Measurements from ENCODE around the gene LRRC8D. TPM values are rescaled to one million over a fixed set of nuclear protein-coding genes. Genes with fewer than 3 reads are reported as not detected.
"Not testable (repeated sequence)": the region's sequence is repeated elsewhere in the genome, so short reads cannot be mapped to it uniquely, and the experiment has no call there.

Gene LRRC8D
- 10 to 100 TPM; 14.3 to 23.6 TPM for total RNA-seq
- 10 to 100 TPM; 14.4 to 19.0 (median 17.0) TPM for polyA plus RNA-seq (ENCODE audit: insufficient read length in 6 of 6)
- long read RNA-seq, donor 1, partial matches to known transcripts = 0 of 8 reads
- long read RNA-seq, donor 1, other reads (novel, unspliced or antisense) = 0 of 8 reads
- long read RNA-seq, donor 2, transcript LRRC8D-201 (3 exons, 3,950 nt) = major isoform, 5 of 8 reads
- long read RNA-seq, donor 2, partial matches to known transcripts = 0 of 8 reads
- long read RNA-seq, donor 2, other reads (novel, unspliced or antisense) = 0 of 8 reads
- long read RNA-seq, donor 3, partial matches to known transcripts = 0 of 3 reads
- long read RNA-seq, donor 3, other reads (novel, unspliced or antisense) = 0 of 3 reads
- long read RNA-seq, donor 4 = 0 reads
- long read RNA-seq, donor 5, partial matches to known transcripts = 0 of 5 reads
- long read RNA-seq, donor 5, other reads (novel, unspliced or antisense) = 0 of 5 reads
- long read RNA-seq, donor 6, partial matches to known transcripts = 0 of 3 reads
- long read RNA-seq, donor 6, other reads (novel, unspliced or antisense) = 0 of 3 reads
- long read RNA-seq, donor 7, partial matches to known transcripts = 0 of 2 reads
- long read RNA-seq, donor 7, other reads (novel, unspliced or antisense) = 0 of 2 reads
- long read RNA-seq, donor 8, transcript LRRC8D-201 (3 exons, 3,950 nt) = major isoform, 5 of 5 reads
- long read RNA-seq, donor 8, partial matches to known transcripts = 0 of 5 reads
- long read RNA-seq, donor 8, other reads (novel, unspliced or antisense) = 0 of 5 reads
- long read RNA-seq, donor 9 = 0 reads
- long read RNA-seq, donor 10 = 0 reads
- long read RNA-seq, donor 11, transcript LRRC8D-201 (3 exons, 3,950 nt) = major isoform, 5 of 8 reads
- long read RNA-seq, donor 11, partial matches to known transcripts = 0 of 8 reads
- long read RNA-seq, donor 11, other reads (novel, unspliced or antisense) = 0 of 8 reads
- long read RNA-seq, donor 12, partial matches to known transcripts = 0 of 4 reads
- long read RNA-seq, donor 12, other reads (novel, unspliced or antisense) = 0 of 4 reads

DNA sequence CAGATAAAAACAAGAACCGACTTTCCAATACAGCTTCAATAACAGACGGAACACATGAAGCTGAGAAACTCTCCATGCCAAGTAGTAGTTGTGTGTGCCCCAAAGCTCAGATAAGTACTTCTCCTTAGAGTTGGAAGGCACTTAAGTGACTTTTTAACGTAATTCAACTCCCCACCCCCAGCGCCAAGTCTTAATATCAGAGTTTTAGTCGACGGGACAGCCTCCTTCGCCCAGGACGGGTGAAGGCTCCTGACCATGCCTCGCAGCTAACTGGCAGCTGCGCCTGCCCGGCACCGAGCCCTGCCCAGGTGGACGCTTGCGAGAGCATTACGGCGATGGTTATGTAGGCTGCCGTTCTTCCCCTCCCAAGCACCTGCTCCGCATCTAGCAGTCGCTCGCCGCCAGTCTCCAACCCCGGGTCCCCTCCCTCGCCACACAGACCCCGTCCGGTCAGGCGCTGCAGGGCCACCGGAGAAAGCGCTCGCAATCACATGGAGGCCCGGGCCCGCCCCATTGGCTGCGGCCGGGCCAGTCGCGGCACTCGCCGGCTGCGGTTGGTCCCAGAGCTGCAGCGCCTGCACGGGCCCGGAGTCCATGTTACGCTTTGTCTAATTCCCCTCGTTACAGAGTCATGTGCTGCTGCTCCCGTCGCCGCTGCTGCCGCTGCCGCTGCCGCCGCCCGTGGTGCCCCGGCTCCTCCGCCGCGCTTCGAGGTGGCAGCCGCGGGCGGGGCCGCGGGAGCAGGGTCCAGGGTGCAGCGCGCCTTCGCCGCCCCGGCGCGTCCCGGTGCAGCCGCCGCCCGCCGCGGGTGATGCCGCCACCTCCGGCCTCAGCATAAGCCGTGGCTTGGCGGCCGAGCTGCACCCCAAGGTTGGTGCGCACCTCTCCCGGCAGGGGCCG is at the start of gene LRRC8D:
TSS of gene LRRC8D (plus strand) at position 611 of the 900 bp plus-strand sequence. CDS start 112,037 bp downstream, outside the sequence.
- intact Hi-C loops (cut with DNase I) = no loop called here
- peak within 1 kb of the TSS; percentile 71 to 83 for H3K4me3 ChIP-seq
- no peaks in the 10 kb centered on the region for H3K9me3 ChIP-seq
- DNase-seq = peak; percentile 56 to 96 (median 86)
- H3K36me3 ChIP-seq = no peaks in the 10 kb centered on the region
- H3K4me1 ChIP-seq = peaks cover 0 to 50% of the 10 kb centered on the region in 2 donors
- peak; percentile 97 for ATAC-seq
- peak within 1 kb of the TSS; percentile 79 to 95 for H3K27ac ChIP-seq
- TF ChIP-seq, protein P1, sequence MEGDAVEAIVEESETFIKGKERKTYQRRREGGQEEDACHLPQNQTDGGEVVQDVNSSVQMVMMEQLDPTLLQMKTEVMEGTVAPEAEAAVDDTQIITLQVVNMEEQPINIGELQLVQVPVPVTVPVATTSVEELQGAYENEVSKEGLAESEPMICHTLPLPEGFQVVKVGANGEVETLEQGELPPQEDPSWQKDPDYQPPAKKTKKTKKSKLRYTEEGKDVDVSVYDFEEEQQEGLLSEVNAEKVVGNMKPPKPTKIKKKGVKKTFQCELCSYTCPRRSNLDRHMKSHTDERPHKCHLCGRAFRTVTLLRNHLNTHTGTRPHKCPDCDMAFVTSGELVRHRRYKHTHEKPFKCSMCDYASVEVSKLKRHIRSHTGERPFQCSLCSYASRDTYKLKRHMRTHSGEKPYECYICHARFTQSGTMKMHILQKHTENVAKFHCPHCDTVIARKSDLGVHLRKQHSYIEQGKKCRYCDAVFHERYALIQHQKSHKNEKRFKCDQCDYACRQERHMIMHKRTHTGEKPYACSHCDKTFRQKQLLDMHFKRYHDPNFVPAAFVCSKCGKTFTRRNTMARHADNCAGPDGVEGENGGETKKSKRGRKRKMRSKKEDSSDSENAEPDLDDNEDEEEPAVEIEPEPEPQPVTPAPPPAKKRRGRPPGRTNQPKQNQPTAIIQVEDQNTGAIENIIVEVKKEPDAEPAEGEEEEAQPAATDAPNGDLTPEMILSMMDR (IDR thresholded peaks at IDR 0.05) = no peak
- no peaks in the 10 kb centered on the region for H3K27me3 ChIP-seq

GRCh38 chr1:89771991-89772560 is 48.8 kb upstream of the LRRC8D start:
- Histone ChIP-seq H3K4me3 (no peak overlapping the region), H3K27me3 (no peaks in the 10 kb centered on the region), H3K36me3 (no peaks in the 10 kb centered on the region), H3K9me3 (no peaks in the 10 kb centered on the region), H3K4me1 (no peaks in the 10 kb centered on the region), H3K27ac (no peak overlapping the region)
- TF ChIP-seq, protein P1 (IDR thresholded peaks at IDR 0.05) = no peak
- ATAC-seq = no peak
- intact Hi-C loops (cut with DNase I) = no loop called here
- DNase-seq = no peak

- intact Hi-C loops (cut with DNase I); ATAC-seq; H3K9me3 ChIP-seq; H3K4me1 ChIP-seq; H3K36me3 ChIP-seq; H3K27me3 ChIP-seq; H3K4me3 ChIP-seq; DNase-seq; H3K27ac ChIP-seq: not testable (repeated sequence)
Observed at GRCh38 chr1:89776104-89776503, 44.7 kb upstream of the LRRC8D start.

DNA sequence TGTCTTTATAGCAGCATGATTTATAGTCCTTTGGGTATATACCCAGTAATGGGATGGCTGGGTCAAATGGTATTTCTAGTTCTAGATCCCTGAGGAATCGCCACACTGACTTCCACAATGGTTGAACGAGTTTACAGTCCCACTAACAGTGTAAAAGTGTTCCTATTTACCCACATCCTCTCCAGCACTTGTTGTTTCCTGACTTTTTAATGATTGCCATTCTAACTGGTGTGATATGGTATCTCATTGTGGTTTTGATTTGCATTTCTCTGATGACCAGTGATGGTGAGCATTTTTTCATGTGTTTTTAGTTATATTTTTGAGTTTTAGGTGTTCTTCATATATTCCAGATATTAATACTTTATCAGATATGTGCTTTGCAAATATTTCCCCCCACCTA is 43.6 kb upstream of the LRRC8D start:
- intact Hi-C loops (cut with DNase I) = not testable (repeated sequence)

DNA sequence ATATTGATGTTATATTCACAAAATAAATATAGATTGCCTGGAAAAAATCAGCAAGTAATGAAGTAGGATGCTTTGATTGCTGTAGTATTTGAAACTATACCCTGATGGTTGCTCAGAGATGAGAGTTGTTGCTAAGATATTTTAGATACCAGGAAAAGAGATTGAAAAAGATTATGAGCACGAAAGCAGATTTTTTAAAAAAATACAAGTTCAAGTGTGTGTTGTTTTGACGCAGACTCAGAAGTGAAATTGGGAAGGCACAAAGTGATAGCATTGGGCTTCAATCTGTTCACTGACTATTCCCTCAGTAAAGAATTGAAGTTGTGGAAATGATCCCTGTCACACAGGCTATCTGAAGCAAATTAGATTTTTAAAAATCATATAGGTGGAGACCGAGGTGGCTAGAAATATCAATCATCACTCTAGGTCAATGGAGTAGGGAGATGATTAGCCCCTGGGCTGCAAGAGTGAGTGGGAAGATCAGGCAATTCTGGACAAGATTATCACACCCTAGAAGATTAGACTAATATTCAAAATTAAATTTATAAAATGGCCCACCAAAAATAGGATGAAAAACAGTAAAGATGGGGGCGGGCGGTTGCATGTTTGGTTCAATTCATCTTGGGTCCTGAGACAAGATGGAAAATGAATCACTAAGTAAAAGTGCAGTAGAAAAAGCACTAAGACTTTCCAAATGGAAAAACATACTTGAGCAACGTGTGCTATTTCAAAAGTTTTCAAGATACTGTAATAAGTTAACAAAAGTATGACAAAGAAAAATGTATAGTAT is 41.5 kb upstream of the LRRC8D start:
- H3K4me1 ChIP-seq = no peaks in the 10 kb centered on the region
- H3K27ac ChIP-seq = no peak overlapping the region
- no peaks in the 10 kb centered on the region for H3K9me3 ChIP-seq
- H3K36me3 ChIP-seq = no peaks in the 10 kb centered on the region
- H3K27me3 ChIP-seq = no peaks in the 10 kb centered on the region
- H3K4me3 ChIP-seq = no peak overlapping the region
- DNase-seq = no peak
- TF ChIP-seq, protein P1 (IDR thresholded peaks at IDR 0.05) = no peak
- intact Hi-C loops (cut with DNase I) = no loop called here
- ATAC-seq = no peak

More for the DNA sequence above, 43.6 kb upstream of the LRRC8D start:
- not testable (repeated sequence) for DNase-seq, H3K4me3 ChIP-seq, H3K27ac ChIP-seq, H3K9me3 ChIP-seq, ATAC-seq, H3K36me3 ChIP-seq, H3K27me3 ChIP-seq, H3K4me1 ChIP-seq
